Breast epithelium (tissue), 4 donors: ENCODE measurements around the gene ALK. TPM values are rescaled to one million over a fixed set of nuclear protein-coding genes. Genes with fewer than 3 reads are reported as not detected.

Source experiments
- DNase-seq, 2 donors: peaks; one replicate each; pipeline ENCODE4 v3.0.0-alpha.2; 2019; ENCODE audit warnings: low spot score in 2 of 2
- H3K27ac ChIP-seq, 2 donors: fragments of 200-600 bp; sonication (generic) in 1 of 2; one replicate each; pipeline ENCODE4 v1.5.1; 2016 to 2019; ENCODE audit warnings: mild to moderate bottlenecking in 1 of 2
- H3K27me3 ChIP-seq, 2 donors: fragments of 200-600 bp; sonication (generic) in 1 of 2; one replicate each; pipeline versions ENCODE4 v1.5.1 to v1.6.0; 2017 to 2019; ENCODE audit warnings: control low read depth in 1 of 2, mild to moderate bottlenecking in 1 of 2
- H3K36me3 ChIP-seq: fragments of 200-600 bp; one replicate; pipeline ENCODE4 v1.5.1; 2019
- H3K4me1 ChIP-seq, 2 donors: fragments of 200-600 bp; sonication (generic); one replicate each; pipeline ENCODE4 v1.5.1; 2016 to 2019; ENCODE audit warnings: control low read depth in 1 of 2
- H3K4me3 ChIP-seq, 3 donors: fragments of 200-600 bp; sonication (generic); 1 replicate in 2 of 3; 2 replicates in 1 of 3; pipeline ENCODE4 v1.5.1; 2016 to 2019; ENCODE audit warnings: mild to moderate bottlenecking in 3 of 3, moderate library complexity in 2 of 3
- H3K9me3 ChIP-seq, 2 donors: fragments of 200-600 bp; sonication (generic) in 1 of 2; one replicate each; pipeline ENCODE4 v1.5.1; 2016 to 2019; ENCODE audit warnings: control low read depth in 1 of 2
- POLR2A ChIP-seq: fragments of 450-650 bp; IDR thresholded peaks from one replicate; pipeline ENCODE4 v1.6.1; 2016; ENCODE audit warnings: antibody characterized with exemption, mild to moderate bottlenecking, moderate library complexity
- POLR2AphosphoS5 ChIP-seq, 3 donors: sonication (generic); formaldehyde crosslinking; IDR thresholded peaks; one replicate each; pipeline ENCODE4 v1.6.1; 2017; ENCODE audit warnings: antibody characterized with exemption in 3 of 3
- intact Hi-C: fragments of 100-400 bp; cut with DNase I; formaldehyde crosslinking; loops from one replicate; pipeline ENCODE4 v1.15.1; 2023; ENCODE audit warnings: low total_unique reads
- total RNA-seq, 3 donors: library from RNA; depleted of rRNA; stranded (reverse); fragments of >200 nt; gene quantifications; one replicate each; pipeline ENCODE4 v1.1.0, GENCODE V29; 2016
- TF ChIP-seq, protein P1 (sequence below), 3 donors: fragments of 450-650 bp; IDR thresholded peaks; one replicate each; pipeline ENCODE4 v1.5.1; 2016 to 2017; ENCODE audit warnings: antibody characterized with exemption in 3 of 3, mild to moderate bottlenecking in 3 of 3, moderate library complexity in 3 of 3

The ALK gene
- total RNA-seq, 3 donors from 2014 or later, result 0.33 to 5.6 (median 0.64) TPM

- DNase-seq, result no peak
- Histone ChIP-seq H3K4me3 (no peak overlapping the region), H3K27ac (no peak overlapping the region), H3K27me3 (no peaks in the 10 kb centered on the region), H3K9me3 (no peaks in the 10 kb centered on the region), H3K4me1 (no peaks in the 10 kb centered on the region), H3K36me3 (no peaks in the 10 kb centered on the region)
- intact Hi-C loops, result no loop called here
- TF ChIP-seq, protein P1, sequence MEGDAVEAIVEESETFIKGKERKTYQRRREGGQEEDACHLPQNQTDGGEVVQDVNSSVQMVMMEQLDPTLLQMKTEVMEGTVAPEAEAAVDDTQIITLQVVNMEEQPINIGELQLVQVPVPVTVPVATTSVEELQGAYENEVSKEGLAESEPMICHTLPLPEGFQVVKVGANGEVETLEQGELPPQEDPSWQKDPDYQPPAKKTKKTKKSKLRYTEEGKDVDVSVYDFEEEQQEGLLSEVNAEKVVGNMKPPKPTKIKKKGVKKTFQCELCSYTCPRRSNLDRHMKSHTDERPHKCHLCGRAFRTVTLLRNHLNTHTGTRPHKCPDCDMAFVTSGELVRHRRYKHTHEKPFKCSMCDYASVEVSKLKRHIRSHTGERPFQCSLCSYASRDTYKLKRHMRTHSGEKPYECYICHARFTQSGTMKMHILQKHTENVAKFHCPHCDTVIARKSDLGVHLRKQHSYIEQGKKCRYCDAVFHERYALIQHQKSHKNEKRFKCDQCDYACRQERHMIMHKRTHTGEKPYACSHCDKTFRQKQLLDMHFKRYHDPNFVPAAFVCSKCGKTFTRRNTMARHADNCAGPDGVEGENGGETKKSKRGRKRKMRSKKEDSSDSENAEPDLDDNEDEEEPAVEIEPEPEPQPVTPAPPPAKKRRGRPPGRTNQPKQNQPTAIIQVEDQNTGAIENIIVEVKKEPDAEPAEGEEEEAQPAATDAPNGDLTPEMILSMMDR (IDR thresholded peaks at IDR 0.05), result no peak
- no peak for TF ChIP-seq POLR2AphosphoS5 (IDR thresholded peaks at IDR 0.05)
- TF ChIP-seq POLR2A, result no peak
These were observed 103.3 kb downstream of the ALK start for GRCh38 chr2:29817801-29818680.

DNA sequence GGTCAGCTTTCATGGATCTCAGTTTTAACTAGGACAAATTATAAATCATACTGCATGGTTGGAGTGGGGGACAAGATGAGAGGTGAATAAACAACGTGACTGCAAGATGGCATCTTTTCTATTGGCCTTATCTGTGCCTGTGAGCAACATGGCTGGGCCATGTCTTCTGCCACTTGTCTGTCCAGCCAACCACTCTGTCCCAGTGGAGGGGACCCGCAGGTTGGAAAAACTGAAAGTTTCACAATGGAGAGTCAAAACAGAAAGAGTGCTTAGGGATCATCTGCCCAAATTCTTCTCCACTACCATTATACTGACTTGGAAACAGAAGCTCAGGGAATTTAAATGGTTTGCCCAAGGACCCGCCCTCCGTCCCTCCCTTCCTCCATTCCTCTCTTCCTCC lies 104.1 kb downstream of the ALK start:
- Histone ChIP-seq H3K27me3 (no peaks in the 10 kb centered on the region), H3K27ac (no peak overlapping the region), H3K9me3 (no peaks in the 10 kb centered on the region), H3K4me1 (no peaks in the 10 kb centered on the region), H3K4me3 (no peak overlapping the region), H3K36me3 (no peaks in the 10 kb centered on the region)
- no peak for DNase-seq
- TF ChIP-seq, protein P1 (IDR thresholded peaks at IDR 0.05), result no peak
- TF ChIP-seq POLR2AphosphoS5 (IDR thresholded peaks at IDR 0.05) (no peak), POLR2A (no peak)
- intact Hi-C loops, result no loop called here

- no peak for DNase-seq
- no peaks in the 10 kb centered on the region for H3K9me3 ChIP-seq
- H3K27me3 ChIP-seq, result no peaks in the 10 kb centered on the region
- intact Hi-C loops, result no loop called here
- no peaks in the 10 kb centered on the region for H3K36me3 ChIP-seq
- TF ChIP-seq, protein P1 (IDR thresholded peaks at IDR 0.05), result no peak
- no peaks in the 10 kb centered on the region for H3K4me1 ChIP-seq
- H3K4me3 ChIP-seq, result no peak overlapping the region
- no peak overlapping the region for H3K27ac ChIP-seq
These were observed 104.7 kb downstream of the ALK start for GRCh38 chr2:29816651-29817050.

DNA sequence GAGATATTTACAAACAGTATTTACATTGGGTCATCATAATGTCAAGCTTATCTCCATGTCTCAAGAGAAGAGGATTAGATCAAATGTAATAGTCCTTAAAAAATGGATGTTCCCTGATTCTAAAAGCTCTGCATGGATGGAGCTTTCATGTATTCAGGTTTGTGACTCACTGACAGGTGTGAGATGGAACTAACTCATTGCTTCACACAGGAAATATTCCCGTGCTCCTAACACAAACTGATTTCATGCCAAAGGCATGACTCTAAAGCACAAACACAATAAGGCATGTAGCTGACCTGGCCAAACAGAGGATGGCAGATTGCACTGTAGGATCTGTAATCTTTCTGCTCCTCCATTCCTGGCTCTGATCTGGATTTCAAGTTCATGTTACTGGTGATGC lies 110.0 kb downstream of the ALK start:
- intact Hi-C loops, result no loop called here
- no peak for TF ChIP-seq POLR2A
- no peak for TF ChIP-seq POLR2AphosphoS5 (IDR thresholded peaks at IDR 0.05)
- TF ChIP-seq, protein P1 (IDR thresholded peaks at IDR 0.05), result no peak
- H3K9me3 ChIP-seq, result no peaks in the 10 kb centered on the region
- H3K4me3 ChIP-seq, result no peak overlapping the region
- no peak overlapping the region for H3K27ac ChIP-seq
- no peaks in the 10 kb centered on the region for H3K36me3 ChIP-seq
- H3K27me3 ChIP-seq, result no peaks in the 10 kb centered on the region
- no peaks in the 10 kb centered on the region for H3K4me1 ChIP-seq
- no peak for DNase-seq

DNA sequence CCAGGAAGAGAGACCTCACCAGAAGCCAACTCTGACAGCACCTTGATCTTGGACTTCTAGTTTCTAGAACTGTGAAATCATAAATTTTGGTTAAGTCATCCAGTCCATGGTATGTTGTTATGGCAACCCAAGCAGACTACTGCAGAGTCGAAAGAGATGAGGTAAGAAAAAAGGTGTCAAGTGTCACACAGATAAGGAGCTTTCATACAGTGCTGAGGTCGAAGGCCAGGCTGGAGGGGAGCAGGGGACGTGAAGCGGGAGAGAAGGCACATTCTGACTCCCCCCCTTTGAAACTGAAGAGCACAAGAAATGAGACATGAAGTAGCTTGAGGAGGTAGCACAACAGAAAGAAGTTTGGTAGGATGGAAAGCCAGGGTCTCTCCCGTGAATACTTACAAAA lies 110.4 kb downstream of the ALK start:
- Histone ChIP-seq H3K4me3 (no peak overlapping the region), H3K36me3 (no peaks in the 10 kb centered on the region), H3K27ac (no peak overlapping the region), H3K9me3 (no peaks in the 10 kb centered on the region), H3K27me3 (no peaks in the 10 kb centered on the region), H3K4me1 (no peaks in the 10 kb centered on the region)
- intact Hi-C loops, result no loop called here
- TF ChIP-seq, protein P1 (IDR thresholded peaks at IDR 0.05), result no peak
- TF ChIP-seq POLR2A, result no peak
- TF ChIP-seq POLR2AphosphoS5 (IDR thresholded peaks at IDR 0.05), result no peak
- DNase-seq, result no peak
